GM18861 (cell line): ENCODE measurements around the gene SMARCA5.
A peak's percentile ranks its signal among the peaks of the same experiment; 100 is the strongest.
"Not testable (repeated sequence)": the region's sequence is repeated elsewhere in the genome, so short reads cannot be mapped to it uniquely, and the experiment has no call there.

ENCODE experiments used
- ATAC-seq: cut with Tn5 transposase; IDR thresholded peaks from one replicate; pipeline ENCODE4 v1.9.1; 2021; ENCODE audit not compliant: unreplicated experiment

Gene SMARCA5

GRCh38 chr4:143513314-143514168 is at the start of gene SMARCA5:
Gene SMARCA5 (plus strand): TSS chr4:143513702. CDS start chr4:143513925, 223 bp downstream.
- peak; percentile 84 for ATAC-seq

GRCh38 chr4:143473334-143474126 is 40.0 kb upstream of the SMARCA5 start:
- peak; percentile 67 for ATAC-seq

GRCh38 chr4:143477487-143477886 is 36.0 kb upstream of the SMARCA5 start:
- ATAC-seq = no peak

GRCh38 chr4:143481361-143481760 is 32.1 kb upstream of the SMARCA5 start:
- ATAC-seq = no peak

- peak; percentile 85 for ATAC-seq
These were observed 30.7 kb upstream of the SMARCA5 start for GRCh38 chr4:143482840-143483239.

GRCh38 chr4:143486314-143486713 is 27.2 kb upstream of the SMARCA5 start:
- no peak for ATAC-seq

- no peak for ATAC-seq
These were observed 24.8 kb upstream of the SMARCA5 start for GRCh38 chr4:143488687-143489086.

- ATAC-seq = no peak
These were observed 24.4 kb upstream of the SMARCA5 start for GRCh38 chr4:143489106-143489505.

GRCh38 chr4:143498021-143498420 is 15.5 kb upstream of the SMARCA5 start:
- ATAC-seq = no peak

- no peak for ATAC-seq
These were observed 11.3 kb upstream of the SMARCA5 start for GRCh38 chr4:143502231-143502630.

- ATAC-seq = no peak
These were observed 7.5 kb upstream of the SMARCA5 start for GRCh38 chr4:143506031-143506430.

GRCh38 chr4:143511906-143512305 is 1.6 kb upstream of the SMARCA5 start:
- no peak for ATAC-seq

- ATAC-seq = peak; percentile 33
These were observed 556 bp upstream of the SMARCA5 start for GRCh38 chr4:143512978-143513313.

- no peak for ATAC-seq
These were observed 630 bp downstream of the SMARCA5 start for GRCh38 chr4:143514169-143514495.

GRCh38 chr4:143514497-143514896 is 995 bp downstream of the SMARCA5 start:
- ATAC-seq = no peak

GRCh38 chr4:143514901-143515300 is 1.4 kb downstream of the SMARCA5 start:
- ATAC-seq = no peak

- ATAC-seq = no peak
These were observed 2.4 kb downstream of the SMARCA5 start for GRCh38 chr4:143515905-143516304.

- no peak for ATAC-seq
These were observed 4.3 kb downstream of the SMARCA5 start for GRCh38 chr4:143517764-143518163.

- ATAC-seq = no peak
These were observed 10.7 kb downstream of the SMARCA5 start for GRCh38 chr4:143524211-143524610.

GRCh38 chr4:143528046-143528445 is 14.5 kb downstream of the SMARCA5 start:
- ATAC-seq = not testable (repeated sequence)

GRCh38 chr4:143531380-143531779 is 17.9 kb downstream of the SMARCA5 start:
- ATAC-seq = peak; percentile 74

- no peak for ATAC-seq
These were observed 18.4 kb downstream of the SMARCA5 start for GRCh38 chr4:143531788-143532491.
